ENCODE data around the gene OR8B2. TPM values are rescaled to one million over a fixed set of nuclear protein-coding genes. Genes with fewer than 3 reads are reported as not detected.
A peak's percentile ranks its signal among the peaks of the same experiment; 100 is the strongest.
"Not testable (repeated sequence)": the region's sequence is repeated elsewhere in the genome, so short reads cannot be mapped to it uniquely, and the experiment has no call there.

OR8B2 gene
- total RNA-seq, 4 donors from 2014 or later, result not detected

DNA sequence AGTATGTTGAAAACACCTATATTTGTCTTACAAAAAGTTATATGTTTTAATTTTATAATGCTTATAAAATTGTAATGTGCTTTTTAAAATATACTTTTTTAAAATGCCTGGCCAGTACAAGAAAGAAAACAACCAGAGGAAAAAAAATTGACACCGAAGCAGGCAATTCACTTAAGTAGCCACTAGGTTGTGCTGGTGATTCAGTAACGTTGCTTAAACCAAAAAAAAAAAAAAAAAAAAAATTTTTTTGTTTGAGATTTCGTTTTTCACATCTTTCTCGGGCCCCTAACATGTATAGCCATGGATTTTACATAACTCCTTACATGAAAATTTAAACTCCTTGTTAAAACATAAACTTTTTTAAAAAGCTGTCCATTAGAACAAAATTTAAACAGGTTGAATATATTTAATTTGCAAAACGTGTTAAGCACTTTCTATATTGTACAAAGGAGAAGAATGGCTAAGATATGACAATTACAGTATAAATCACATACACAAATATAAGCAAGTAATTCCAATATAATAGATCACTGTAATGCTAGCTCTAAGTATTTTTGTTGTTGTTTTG is 31.1 kb upstream of the OR8B2 start:
- intact Hi-C loops (cut with DNase I), result no loop called here
- no peak overlapping the region for H3K27ac ChIP-seq (replicated peaks in 1 of 4)
- no peak for TF ChIP-seq POLR2AphosphoS5 (IDR thresholded peaks at IDR 0.05)
- peak; percentile 16 to 72 (median 41) for TF ChIP-seq CTCF (IDR thresholded peaks at IDR 0.05)
- no peak for TF ChIP-seq POLR2A (IDR thresholded peaks at IDR 0.05; ENCODE audit: low read depth)
- DNase-seq (ENCODE audit: extremely low spot score), result no peak
- no peak overlapping the region for H3K4me3 ChIP-seq
- WGBS, result 19% methylated on average over 5 of the region's 5 CpGs
- peaks cover 0 to 21% (median 0%) of the 10 kb centered on the region in 4 donors for H3K27me3 ChIP-seq
- no peaks in the 10 kb centered on the region for H3K36me3 ChIP-seq
- H3K4me1 ChIP-seq, result no peaks in the 10 kb centered on the region
- no peaks in the 10 kb centered on the region for H3K9me3 ChIP-seq

DNA sequence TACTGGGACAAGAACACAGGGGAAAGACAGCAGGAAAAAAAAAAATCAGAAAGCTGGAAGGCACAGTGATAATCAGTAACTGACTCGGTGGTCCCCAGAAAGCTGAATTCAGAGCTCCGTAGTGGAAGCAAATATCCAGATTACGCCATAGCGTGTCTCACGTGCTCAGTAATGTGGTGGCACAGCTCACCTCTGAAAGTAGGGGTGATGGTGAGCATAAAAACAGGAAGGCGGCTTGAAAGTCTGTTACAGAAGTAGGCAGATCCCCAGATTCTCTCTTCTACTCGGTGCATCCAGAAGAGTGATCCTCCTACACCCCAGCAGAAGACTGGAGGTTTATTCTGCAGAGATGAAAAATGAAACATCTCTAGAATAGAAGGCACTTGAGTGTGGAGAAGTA is 25.6 kb upstream of the OR8B2 start:
- Histone ChIP-seq H3K27ac (replicated peaks in 1 of 4) (no peak overlapping the region), H3K36me3 (no peaks in the 10 kb centered on the region), H3K4me1 (no peaks in the 10 kb centered on the region), H3K4me3 (no peak overlapping the region), H3K27me3 (peaks cover 0 to 10% (median 3%) of the 10 kb centered on the region in 4 donors), H3K9me3 (no peaks in the 10 kb centered on the region)
- TF ChIP-seq CTCF (IDR thresholded peaks at IDR 0.05) (no peak), POLR2AphosphoS5 (IDR thresholded peaks at IDR 0.05) (no peak), EP300 (IDR thresholded peaks at IDR 0.05) (no peak), POLR2A (IDR thresholded peaks at IDR 0.05; ENCODE audit: low read depth) (no peak)
- intact Hi-C loops (cut with DNase I), result loop anchor here (5.0 kb wide), 1 partner anchor 182 kb away; no protein-coding TSS in a partner anchor
- WGBS, result 88% methylated on average over 7 of the region's 7 CpGs
- DNase-seq (ENCODE audit: extremely low spot score), result peak; percentile 17

DNA sequence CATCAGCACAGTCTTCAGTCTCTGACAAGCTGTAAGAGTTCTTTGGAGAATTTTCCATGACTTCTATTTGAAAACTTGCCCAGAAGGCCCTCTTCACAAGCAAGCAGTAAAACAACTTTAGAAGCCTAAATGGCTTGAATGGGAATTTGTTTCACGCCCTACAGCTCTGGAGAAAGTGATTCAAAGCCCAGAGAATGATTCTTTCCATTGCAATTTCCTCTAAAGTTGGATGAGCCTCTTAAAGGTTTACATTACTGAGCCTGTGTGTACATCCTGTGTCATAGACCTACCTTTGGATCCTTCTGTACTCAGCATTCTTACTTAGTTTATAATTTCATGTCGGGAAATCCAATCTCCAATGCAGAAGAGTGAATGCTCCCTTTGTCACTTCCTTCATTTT is 21.3 kb upstream of the OR8B2 start:
- 27% methylated on average over 2 of the region's 2 CpGs for WGBS
- H3K4me1 ChIP-seq, result no peaks in the 10 kb centered on the region
- peaks cover 0 to 5% (median 0%) of the 10 kb centered on the region in 4 donors for H3K27me3 ChIP-seq
- no peaks in the 10 kb centered on the region for H3K9me3 ChIP-seq
- peak; percentile 29 for DNase-seq (ENCODE audit: extremely low spot score)
- no peak overlapping the region for H3K4me3 ChIP-seq
- H3K36me3 ChIP-seq, result no peaks in the 10 kb centered on the region
- intact Hi-C loops (cut with DNase I), result no loop called here
- H3K27ac ChIP-seq (replicated peaks in 1 of 4), result no peak overlapping the region
- TF ChIP-seq EP300 (IDR thresholded peaks at IDR 0.05) (no peak), POLR2AphosphoS5 (IDR thresholded peaks at IDR 0.05) (no peak), CTCF (IDR thresholded peaks at IDR 0.05) (no peak), POLR2A (IDR thresholded peaks at IDR 0.05; ENCODE audit: low read depth) (no peak)

DNA sequence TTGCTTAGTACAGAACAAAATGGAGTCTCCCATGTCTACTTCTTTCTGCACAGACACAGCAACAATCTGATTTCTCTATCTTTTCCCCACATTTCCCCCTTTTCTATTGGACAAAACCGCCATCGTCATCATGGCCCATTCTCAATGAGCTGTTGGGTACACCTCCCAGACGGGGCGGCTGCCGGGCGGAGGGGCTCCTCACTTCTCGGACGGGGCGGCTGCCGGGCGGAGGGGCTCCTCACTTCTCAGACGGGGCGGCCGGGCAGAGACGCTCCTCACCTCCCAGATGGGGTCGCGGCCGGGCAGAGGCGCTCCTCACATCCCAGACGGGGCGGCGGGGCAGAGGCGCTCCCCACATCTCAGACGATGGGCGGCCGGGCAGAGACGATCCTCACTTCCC is 18.9 kb upstream of the OR8B2 start:
- H3K27ac ChIP-seq (replicated peaks in 1 of 4); H3K4me1 ChIP-seq; H3K4me3 ChIP-seq; H3K36me3 ChIP-seq; H3K9me3 ChIP-seq; intact Hi-C loops (cut with DNase I); H3K27me3 ChIP-seq; DNase-seq (ENCODE audit: extremely low spot score): not testable (repeated sequence)
- 90% methylated on average over 21 of the region's 27 CpGs for WGBS

DNA sequence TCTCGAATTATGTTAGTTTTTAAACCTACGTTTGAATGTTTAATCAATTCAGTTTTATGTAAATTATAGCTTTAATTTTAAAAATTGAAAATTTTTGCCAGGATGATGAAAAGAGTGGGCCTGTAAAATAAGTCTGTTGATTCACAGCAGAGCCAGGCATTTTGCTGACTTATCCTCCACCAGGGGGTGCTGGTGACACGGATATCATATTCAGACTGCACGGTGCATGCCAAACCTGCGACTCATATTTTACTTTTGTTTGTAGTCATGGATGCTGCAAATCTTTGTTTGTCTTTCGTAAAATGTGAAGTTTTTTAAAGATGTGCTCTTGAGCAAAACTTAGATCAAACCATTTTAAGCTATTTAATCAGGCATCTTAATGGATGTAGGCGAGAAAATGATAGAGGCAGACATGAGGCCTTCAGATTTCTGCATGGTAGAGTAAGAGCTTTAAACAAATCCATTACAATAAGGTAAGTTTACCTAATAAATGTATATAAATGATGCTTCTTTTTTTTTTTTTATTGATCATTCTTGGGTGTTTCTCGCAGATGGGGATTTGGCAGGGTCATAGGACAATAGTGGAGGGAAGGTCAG is 18.1 kb upstream of the OR8B2 start:
- no peak for TF ChIP-seq EP300 (IDR thresholded peaks at IDR 0.05)
- peak; percentile 26 to 54 (median 39) for TF ChIP-seq CTCF (IDR thresholded peaks at IDR 0.05)
- TF ChIP-seq POLR2AphosphoS5 (IDR thresholded peaks at IDR 0.05), result no peak
- intact Hi-C loops (cut with DNase I), result no loop called here
- Histone ChIP-seq H3K27ac (replicated peaks in 1 of 4) (no peak overlapping the region), H3K27me3 (no peaks in the 10 kb centered on the region), H3K9me3 (no peaks in the 10 kb centered on the region), H3K4me1 (no peaks in the 10 kb centered on the region), H3K4me3 (no peak overlapping the region), H3K36me3 (no peaks in the 10 kb centered on the region)
- WGBS, result 52% methylated on average over 8 of the region's 8 CpGs
- peak; percentile 86 for DNase-seq (ENCODE audit: extremely low spot score)
